ACC112 (cell line): ENCODE data around the gene ARPP19.

Experiments
- H2AFZ ChIP-seq: fragments of 200-600 bp; sonication (generic); one replicate; pipeline ENCODE4 v1.6.0; 2017; ENCODE audit warnings: antibody characterized with exemption, low read length; ENCODE audit not compliant: unreplicated experiment
- H3K27ac ChIP-seq: fragments of 200-600 bp; sonication (generic); 2 replicates; pipeline ENCODE4 v1.5.1; 2014; ENCODE audit warnings: low read depth, mild to moderate bottlenecking, antibody characterized with exemption, low read length, moderate library complexity
- H3K27me3 ChIP-seq: fragments of 200-600 bp; sonication (generic); 2 replicates; pipeline ENCODE4 v1.6.1; 2014; ENCODE audit warnings: mild to moderate bottlenecking, antibody characterized with exemption, low read length, moderate library complexity, mixed read lengths; ENCODE audit not compliant: insufficient read depth
- H3K36me3 ChIP-seq: fragments of 200-600 bp; sonication (generic); 2 replicates; pipeline ENCODE4 v1.6.1; 2016; ENCODE audit warnings: mild to moderate bottlenecking, antibody characterized with exemption, low read length, moderate library complexity, mixed read lengths; ENCODE audit not compliant: insufficient read depth
- H3K4me1 ChIP-seq: fragments of 200-600 bp; sonication (generic); one replicate; pipeline ENCODE4 v1.6.1; 2016; ENCODE audit warnings: low read length, mixed read lengths; ENCODE audit not compliant: insufficient read depth, unreplicated experiment, control insufficient read depth
- H3K4me3 ChIP-seq: fragments of 200-600 bp; sonication (generic); 2 replicates; pipeline ENCODE4 v1.5.1; 2014; ENCODE audit warnings: mild to moderate bottlenecking, low read depth, low read length
- H3K79me2 ChIP-seq: fragments of 200-600 bp; sonication (generic); one replicate; pipeline ENCODE4 v1.6.0; 2016; ENCODE audit warnings: low read length; ENCODE audit not compliant: control insufficient read depth, unreplicated experiment, insufficient read depth

Gene ARPP19

DNA sequence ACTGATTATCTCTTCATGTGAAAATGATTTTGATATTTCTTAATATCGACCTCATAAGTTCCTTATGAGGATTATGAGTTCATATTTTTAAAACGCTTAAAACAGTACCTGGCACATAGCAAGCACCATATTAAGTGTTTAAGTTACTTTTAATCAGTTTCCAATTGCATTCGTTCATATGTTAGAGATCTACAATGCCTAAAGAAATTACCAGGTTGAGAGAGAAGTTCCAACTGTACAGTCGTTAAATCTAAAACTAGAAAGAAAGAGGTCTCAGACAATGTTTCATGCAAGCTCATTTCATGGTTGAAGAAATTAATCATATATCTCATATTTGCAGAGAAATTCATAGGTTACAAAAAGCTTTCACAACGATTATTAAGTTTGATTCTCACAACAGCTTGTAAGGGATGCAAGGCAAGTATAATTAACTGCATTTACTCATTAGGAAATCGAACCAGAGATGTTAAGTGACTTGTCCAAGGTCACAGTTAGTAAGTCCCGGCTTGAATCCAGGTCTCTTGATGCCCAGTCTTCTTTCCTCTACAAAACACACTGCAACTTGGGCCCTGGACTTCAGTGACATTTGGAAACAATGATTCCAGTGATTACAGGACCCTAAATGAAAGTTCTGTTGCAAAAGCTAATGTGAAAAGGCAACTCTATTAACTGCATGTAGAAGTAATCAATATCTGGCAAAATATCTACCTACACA is 41.5 kb downstream of the ARPP19 start:
- H2AFZ ChIP-seq = peak overlapping the region; percentile 39
- H3K79me2 ChIP-seq = peaks cover 34% of the 10 kb centered on the region
- H3K4me3 ChIP-seq = peak overlapping the region; percentile 95
- peaks cover 21% of the 10 kb centered on the region for H3K4me1 ChIP-seq
- H3K27me3 ChIP-seq = 0 out of 2 replicates have a peak, but pooled peaks cover 5% of the 10 kb centered on the region
- no peaks in the 10 kb centered on the region for H3K36me3 ChIP-seq
- no peak overlapping the region for H3K27ac ChIP-seq

DNA sequence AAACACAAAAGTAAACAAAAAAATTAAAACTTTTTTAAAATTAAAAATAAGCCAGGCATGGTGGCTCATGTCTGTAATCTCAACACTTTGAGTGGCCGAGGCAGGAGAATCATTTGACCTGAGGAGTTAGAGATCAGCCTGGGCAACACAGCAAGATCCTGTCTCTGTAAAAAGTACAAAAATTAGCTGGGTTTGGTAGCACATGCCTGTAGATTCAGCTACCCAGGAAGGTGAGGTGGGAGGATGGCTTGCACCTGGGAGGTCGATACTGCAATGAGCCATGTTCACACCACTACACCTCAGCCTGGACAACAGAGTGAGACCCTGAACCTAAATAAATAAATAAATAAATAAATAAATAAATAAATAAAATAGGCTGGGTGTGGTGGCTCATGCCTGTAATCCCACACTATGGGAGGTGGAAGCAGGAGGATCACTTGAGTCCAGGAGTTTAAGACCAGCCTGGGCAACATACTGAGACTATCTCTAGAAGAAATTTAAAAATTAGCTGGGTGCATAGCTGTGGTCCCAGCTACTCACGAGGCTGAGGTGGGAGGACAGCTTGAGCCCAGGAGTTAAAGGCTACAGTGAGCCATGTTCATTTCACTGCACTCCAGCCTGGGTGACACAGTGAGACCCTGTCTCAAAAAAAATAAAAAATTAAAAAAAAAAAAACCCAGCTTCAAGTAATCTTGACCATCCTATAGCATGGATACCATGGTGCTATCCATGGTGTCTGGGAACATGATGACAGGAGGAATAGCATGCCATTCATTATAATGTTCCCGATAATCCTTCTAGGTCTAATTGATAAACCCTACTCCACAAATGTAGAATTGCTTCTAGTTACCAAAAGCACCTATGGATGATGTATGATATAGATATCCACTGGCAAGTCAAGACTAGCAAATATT is 44.4 kb downstream of the ARPP19 start:
- Histone ChIP-seq H3K27me3 (no peaks in the 10 kb centered on the region), H3K79me2 (peaks cover 45% of the 10 kb centered on the region), H3K4me1 (peaks cover 21% of the 10 kb centered on the region), H2AFZ (no peak overlapping the region), H3K27ac (no peak overlapping the region), H3K36me3 (no peaks in the 10 kb centered on the region), H3K4me3 (no peak overlapping the region)

DNA sequence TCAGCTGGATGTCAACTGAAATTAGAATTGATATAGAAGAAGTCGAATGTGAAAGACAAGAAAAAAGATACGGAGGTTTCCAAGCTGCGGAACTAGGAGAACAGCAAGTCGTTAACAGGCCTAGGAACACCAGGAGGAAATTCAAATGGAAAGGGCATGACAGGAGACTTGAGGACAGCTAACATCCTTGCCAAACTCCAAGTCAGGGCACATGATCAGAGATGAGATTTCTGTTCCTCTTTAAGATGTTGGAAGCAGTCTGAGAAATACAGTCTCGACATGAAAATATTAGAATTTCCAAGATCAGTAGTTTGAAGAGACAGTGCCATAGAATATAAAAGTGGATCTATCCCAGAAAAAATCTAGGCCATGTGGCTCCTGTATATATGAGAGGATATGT is 45.2 kb downstream of the ARPP19 start:
- peaks cover 45% of the 10 kb centered on the region for H3K79me2 ChIP-seq
- peak overlapping the region; percentile 54 for H3K27ac ChIP-seq
- no peaks in the 10 kb centered on the region for H3K27me3 ChIP-seq
- H3K4me1 ChIP-seq = peaks cover 21% of the 10 kb centered on the region
- H3K4me3 ChIP-seq = no peak overlapping the region
- H2AFZ ChIP-seq = no peak overlapping the region
- H3K36me3 ChIP-seq = no peaks in the 10 kb centered on the region

DNA sequence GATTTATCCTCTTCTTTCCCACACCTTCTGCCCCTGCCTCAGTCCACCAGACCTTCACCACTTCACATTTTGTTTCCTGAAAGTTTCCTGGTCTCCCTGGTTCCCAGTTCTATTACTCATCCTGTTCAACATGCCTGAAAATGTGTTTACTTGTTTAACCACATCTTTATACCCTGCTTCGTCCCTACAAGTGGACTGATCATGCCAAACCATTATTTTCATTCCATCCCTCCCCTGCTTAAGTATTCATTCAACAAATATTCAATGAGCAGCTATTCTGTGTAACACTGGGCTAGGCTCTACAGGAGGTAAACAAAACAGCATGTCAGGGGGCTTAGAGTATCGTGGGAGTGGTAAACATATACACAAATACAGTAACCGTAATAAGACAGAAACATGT is 45.6 kb downstream of the ARPP19 start:
- H3K79me2 ChIP-seq = peaks cover 45% of the 10 kb centered on the region
- H3K27ac ChIP-seq = peak overlapping the region; percentile 54
- H3K4me3 ChIP-seq = peak overlapping the region; percentile 5; the same call in 1 of the 2 replicates
- H3K27me3 ChIP-seq = no peaks in the 10 kb centered on the region
- no peak overlapping the region for H2AFZ ChIP-seq
- no peaks in the 10 kb centered on the region for H3K36me3 ChIP-seq
- peaks cover 21% of the 10 kb centered on the region for H3K4me1 ChIP-seq

DNA sequence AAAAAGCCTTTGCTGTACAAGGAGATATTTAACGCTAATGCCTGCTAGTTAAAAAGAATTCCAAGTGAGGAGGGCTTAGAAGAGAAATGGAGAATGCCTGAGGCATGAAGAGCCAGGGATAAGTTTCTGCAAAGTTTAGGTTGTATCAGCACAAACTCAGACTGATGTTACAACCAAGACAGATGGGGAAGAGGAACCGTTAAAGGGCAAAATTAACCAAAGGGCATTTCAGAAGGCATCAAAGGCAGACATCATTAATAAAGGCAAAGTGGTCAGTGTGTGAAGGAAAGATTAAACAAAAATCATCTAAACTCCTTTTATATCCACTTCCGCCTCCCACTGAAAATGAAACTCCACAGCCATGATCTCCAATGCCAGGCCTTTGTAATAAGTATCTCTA is 47.1 kb downstream of the ARPP19 start:
- peaks cover 36% of the 10 kb centered on the region for H3K79me2 ChIP-seq
- H3K27ac ChIP-seq = no peak overlapping the region
- H2AFZ ChIP-seq = no peak overlapping the region
- no peaks in the 10 kb centered on the region for H3K36me3 ChIP-seq
- H3K4me3 ChIP-seq = no peak overlapping the region
- H3K27me3 ChIP-seq = no peaks in the 10 kb centered on the region
- H3K4me1 ChIP-seq = peaks cover 15% of the 10 kb centered on the region

DNA sequence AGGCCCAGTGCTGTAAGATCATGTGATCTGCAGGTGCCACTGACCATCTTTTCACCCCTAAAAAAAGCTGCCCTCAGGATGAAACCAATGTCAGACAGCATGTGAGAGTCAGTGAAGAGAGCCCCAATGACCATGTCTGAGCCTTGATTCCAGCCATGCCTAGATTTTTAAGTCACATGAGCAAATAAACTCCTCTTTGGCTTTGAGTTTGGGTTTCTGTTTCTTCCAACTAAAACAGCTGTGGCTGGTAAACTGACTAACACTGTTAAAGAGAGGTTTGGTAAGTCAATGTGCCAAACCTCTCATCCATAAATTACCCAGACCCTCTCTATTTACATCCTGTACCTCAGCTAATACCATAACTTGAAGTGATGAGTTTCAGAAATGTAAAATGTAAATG is 48.4 kb downstream of the ARPP19 start:
- Histone ChIP-seq H3K36me3 (no peaks in the 10 kb centered on the region), H3K79me2 (peaks cover 29% of the 10 kb centered on the region), H3K27me3 (no peaks in the 10 kb centered on the region), H3K4me1 (peaks cover 15% of the 10 kb centered on the region), H3K27ac (no peak overlapping the region), H2AFZ (no peak overlapping the region), H3K4me3 (no peak overlapping the region)

DNA sequence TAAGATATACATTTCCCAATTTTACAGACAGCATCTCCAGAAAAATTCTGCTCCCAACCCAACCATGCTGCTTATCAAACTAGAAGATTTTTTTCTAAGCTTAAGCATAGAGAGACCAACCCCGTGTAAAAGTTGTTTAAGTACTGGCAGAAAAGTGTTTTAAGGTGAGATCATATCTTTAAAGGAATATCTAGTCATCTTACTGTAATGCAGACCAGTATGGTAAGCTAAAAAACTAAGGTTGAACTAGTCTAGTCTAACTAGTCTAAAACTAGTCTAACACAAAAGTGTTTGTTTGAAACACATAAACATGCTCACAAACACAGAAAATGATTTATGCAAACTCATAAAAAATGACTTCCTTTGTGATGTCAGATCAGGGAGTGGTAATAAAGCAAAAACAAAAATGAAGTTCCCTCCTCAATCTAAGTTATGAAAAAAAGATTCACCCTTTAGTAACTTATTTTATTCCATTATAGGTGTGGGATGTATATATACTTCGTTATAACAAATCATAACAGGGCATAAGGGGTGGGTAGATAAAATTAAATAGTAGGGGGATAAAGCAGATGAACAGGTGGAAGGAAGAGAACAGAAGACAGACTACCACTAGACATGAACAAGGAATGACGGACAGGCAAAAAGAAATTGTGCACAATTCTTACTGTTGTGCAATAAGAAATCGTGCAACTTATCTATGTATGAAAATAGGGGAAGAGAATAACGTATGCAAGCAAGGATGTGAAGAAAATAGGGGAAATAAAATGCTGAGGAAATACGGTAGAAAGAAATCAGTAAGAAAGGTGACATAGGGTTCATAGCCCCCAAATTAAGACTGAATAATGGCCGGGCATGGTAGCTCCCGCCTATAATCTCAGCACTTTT is 50.1 kb downstream of the ARPP19 start:
- no peaks in the 10 kb centered on the region for H3K27me3 ChIP-seq
- H3K27ac ChIP-seq = no peak overlapping the region
- no peak overlapping the region for H3K4me3 ChIP-seq
- H3K79me2 ChIP-seq = peaks cover 33% of the 10 kb centered on the region
- no peak overlapping the region for H2AFZ ChIP-seq
- H3K4me1 ChIP-seq = peaks cover 12% of the 10 kb centered on the region
- H3K36me3 ChIP-seq = no peaks in the 10 kb centered on the region

DNA sequence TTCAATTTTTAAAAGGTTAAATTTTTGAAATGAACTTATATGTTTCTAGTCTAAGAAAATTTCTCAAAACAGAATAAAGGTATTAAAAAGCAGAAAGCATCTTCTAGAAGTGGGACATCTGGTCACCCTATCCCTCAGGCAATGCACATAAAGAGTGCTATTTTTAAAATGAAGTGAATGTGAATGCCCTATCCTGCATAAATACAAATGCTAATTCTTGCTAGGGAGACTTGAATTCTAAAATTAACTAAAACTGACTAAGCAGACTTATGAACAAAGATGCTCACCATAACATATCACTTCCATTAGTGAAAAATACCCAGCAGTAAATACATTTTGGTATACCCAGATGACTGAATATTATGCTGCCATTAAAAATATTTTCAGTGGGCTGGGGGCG is 51.8 kb downstream of the ARPP19 start:
- Histone ChIP-seq H3K36me3 (no peaks in the 10 kb centered on the region), H2AFZ (no peak overlapping the region), H3K27ac (no peak overlapping the region), H3K79me2 (peaks cover 17% of the 10 kb centered on the region), H3K4me1 (no peaks in the 10 kb centered on the region), H3K4me3 (no peak overlapping the region), H3K27me3 (no peaks in the 10 kb centered on the region)

DNA sequence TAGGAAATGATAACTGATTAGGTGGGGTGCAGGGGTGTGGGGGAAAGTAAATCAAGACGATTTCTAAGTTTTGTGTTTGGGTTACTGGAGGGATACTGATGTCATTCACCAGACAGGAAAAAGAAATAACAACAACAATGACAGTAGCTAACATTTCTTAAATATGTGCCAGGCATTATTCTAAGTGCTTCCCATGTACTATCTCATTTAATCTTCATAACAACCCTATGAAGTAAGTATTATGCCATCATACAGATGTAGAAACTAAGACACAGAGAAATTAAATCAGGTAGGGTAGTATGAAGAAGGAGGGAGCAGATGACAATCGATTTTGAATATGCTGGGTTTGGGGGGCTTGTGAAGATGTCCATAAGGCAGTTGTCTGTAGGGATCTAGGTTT is 53.5 kb downstream of the ARPP19 start:
- Histone ChIP-seq H3K27ac (no peak overlapping the region), H2AFZ (no peak overlapping the region), H3K4me1 (no peaks in the 10 kb centered on the region), H3K36me3 (no peaks in the 10 kb centered on the region), H3K27me3 (no peaks in the 10 kb centered on the region), H3K79me2 (peaks cover 17% of the 10 kb centered on the region), H3K4me3 (no peak overlapping the region)

DNA sequence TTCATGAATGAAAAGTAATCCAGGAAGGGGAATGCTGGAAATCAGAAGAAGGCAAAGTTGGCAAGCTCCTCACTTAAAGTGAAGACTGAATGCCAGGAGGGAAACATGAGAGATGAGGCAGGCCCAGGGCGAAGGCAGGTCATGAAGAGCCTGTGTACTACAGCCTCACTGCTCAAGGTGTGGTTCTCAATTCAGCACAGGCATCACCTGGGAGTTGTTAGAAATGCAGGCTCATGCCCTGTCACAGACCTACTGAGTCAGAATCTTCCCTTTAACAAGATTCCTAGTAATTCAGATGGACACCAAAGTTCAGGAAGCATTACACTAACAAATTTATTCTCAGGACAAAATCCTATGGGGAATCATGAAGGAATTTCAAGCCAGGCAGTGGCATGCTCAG is 54.3 kb downstream of the ARPP19 start:
- Histone ChIP-seq H3K27me3 (no peaks in the 10 kb centered on the region), H3K79me2 (peaks cover 23% of the 10 kb centered on the region), H3K4me3 (no peak overlapping the region), H3K4me1 (no peaks in the 10 kb centered on the region), H2AFZ (no peak overlapping the region), H3K27ac (no peak overlapping the region), H3K36me3 (no peaks in the 10 kb centered on the region)
